Measurements from ENCODE around the gene CSNK2B.
A peak's percentile ranks its signal among the peaks of the same experiment; 100 is the strongest.

DNA sequence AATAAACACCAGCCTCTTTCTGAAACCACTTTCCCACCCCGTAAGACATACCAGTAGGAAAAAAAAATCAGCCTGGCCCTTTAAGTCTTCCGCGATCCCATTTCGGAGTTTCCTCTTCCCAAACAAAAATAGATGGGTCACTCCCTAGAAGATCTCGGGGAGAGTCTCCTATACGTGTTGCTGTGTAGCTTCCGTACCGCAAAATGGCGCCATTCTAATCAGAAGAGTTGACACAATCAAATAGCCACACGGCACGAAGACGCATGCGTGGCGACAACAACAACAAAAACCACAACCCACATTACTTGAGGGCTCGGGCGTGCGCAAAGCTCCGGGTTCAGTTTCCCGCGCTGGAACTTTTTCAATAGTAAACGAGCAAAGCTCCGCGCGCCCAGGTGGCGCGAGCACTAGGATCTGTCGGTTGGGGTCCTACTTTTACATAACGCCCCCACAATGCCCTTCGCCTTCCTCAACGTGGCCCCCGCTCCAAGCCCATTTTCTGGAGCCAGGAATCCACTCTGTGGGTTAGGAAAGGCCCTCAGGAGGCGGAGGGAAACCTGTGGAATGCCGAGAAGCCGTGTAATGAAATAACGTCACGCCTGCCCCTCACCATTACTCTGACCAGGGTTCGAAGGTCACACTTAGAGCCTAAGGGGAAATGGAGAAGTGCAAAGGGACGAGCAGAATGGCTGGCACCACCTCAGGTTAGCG, 935 bp upstream of the CSNK2B start, which contains the start of gene GPANK1:
- TF ChIP-seq CTCF (conservative IDR thresholded peaks at IDR 0.05; ENCODE audit: low read length) (0 out of 2 replicates have a peak, but pooled peaks have one; percentile 28), EZH2phosphoT487 (IDR thresholded peaks at IDR 0.05; ENCODE audit: borderline replicate concordance, low read depth, low read length) (no peak)
